ENCODE measurements around the gene RASA2.
A peak's percentile ranks its signal among the peaks of the same experiment; 100 is the strongest.

The RASA2 gene

DNA sequence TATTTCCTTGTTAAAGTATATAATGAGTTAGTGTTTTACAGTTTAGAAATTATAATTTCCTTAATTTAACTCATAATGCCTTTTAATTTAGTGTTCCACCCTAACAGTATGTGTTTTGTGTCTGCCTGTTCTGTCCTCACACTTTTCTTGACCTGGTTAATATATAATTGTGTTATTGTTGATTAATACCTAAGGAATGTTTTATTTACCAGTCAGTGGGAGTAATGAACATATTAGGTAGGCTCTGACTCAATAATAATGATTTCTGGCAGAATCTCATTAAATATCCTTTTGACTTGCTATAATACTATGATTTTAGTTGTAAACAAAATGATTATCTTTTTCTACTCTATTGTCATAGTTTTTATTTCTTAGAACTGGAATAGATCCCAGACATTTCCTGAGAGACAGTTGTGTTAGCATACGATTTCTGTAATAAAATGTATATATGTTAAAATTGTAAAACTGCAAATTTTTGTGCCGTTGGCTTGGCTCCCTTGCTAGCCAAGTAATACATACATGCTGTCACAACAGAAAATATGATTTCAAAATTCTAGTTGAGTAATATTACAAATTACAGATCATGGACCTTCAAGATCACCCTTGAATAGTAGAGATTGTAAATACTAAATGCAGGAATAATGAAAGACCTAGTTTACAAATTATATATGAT, 51.9 kb downstream of the RASA2 start:
- DNase-seq, result no peak

DNA sequence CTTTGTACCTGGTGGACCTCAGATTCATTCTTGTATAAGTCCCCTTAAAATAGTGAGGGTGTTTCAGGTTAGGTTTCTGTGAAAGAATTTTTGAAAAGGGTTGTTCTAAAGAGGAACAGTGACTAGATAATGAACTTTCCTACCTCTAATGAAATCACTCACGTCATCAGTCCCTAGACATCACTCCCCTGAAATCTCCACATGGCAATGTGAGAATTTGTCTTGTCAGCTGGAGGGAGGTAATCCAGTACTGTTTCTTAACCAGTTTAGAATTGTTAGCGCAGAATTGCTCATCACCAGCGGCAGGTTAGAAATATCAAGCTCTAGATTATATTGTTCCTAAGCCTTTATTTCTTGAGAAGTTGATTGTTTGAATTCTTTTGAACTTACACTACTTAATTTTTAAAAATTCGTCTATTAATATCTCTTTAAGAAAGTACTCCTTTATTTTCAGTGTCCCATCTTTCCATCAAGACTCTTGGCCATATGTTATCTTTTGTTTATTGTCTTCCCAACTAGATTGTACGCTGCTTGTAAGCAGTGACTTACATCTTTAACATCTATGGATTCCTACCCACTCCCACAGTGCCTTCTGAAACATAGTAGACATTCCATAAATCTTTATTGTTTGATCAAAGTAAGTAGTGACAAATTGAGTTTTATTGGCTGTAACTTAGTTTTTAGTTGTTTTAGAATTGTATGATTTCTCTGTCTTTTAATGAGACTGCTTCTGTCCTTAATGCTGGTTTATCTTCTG, 52.8 kb downstream of the RASA2 start:
- no peak for DNase-seq

DNA sequence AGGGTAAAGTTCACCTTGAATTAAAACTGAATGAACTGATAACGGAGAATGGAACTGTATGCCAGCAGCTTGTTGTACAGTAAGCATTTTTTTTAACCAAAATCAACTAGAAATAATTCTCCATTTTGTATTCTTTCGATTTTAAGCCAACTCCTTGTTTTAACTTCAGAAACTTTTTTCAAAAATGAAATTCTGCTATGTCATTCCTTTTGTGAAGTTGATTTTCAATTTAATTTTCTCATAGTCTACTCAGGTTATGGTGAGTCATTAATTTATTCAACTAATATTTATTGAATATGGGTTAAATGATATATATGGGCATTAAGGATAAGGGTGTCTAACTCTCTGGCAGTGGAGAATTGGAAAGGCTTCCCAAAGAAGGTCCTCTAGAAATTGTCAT, 53.7 kb downstream of the RASA2 start:
- no peak for DNase-seq

DNA sequence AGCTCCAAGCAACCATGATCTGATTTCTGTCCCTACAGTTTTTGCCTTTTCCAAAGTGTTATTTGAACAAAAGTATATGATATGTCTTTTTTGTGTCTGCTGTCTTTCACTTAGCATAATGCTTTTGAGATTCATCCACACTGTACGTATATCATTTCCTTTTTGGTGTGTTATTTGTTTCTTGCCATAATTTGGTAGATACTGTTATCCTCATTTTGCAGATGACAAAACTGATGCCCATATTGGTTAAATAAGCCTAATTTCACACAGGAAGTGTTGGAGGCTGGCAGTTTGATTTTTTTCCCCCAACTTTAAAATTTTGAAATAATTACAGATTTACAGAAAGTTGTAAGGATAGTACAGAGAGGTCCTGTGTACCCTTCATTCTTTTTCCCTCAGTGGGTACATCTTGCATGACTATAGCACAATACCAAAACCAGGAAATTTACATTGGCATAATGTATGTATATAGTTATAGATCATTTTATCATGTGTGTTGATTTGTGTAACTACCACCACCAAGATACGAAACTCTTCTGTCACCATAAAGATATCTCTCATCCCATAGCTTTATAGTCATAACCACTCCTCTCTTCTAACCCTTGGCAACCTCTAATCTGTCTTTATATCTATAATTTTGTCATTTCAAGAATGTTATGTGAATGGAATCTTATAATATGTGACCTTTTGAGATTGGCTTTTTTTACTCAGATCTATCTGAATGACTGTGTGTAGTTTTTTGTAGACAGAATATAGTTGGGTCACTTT, 55.6 kb downstream of the RASA2 start:
- no peak for DNase-seq

DNA sequence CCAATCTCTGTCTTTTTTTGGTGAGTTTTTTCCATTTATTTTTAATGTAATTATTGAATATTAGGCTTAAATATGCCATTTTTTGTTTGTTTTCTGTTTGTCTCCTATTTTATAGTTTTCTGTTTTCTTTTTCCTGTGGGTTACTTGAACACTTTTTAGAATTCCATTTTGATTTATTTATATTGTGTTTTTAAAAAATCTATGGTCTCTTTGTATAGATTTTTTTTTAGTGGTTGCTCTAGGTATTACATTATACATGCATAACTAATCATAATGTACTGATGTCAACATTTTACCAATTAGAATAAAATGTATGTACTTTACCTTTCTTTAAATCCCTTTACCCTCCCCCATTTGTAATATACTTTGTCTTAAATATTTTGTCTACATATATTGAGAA, 56.2 kb downstream of the RASA2 start:
- DNase-seq, result no peak

DNA sequence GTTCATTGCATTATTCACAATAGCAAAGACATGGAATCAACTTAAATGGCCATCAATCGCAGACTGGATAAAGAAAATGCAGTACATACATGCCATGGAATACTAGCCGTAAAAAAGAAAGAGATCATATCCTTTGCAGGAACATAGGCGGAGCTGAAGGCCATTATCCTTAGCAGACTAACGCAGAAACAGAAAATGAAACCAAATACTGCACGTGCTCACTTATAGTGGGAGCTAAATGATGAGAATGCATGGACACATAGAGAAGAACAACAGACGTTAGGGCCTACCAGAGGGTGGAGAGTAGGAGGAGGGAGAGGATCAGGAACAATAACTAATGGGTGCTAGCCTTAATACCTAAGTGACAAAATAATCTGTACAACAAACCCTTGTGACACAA, 57.9 kb downstream of the RASA2 start:
- DNase-seq, result no peak

DNA sequence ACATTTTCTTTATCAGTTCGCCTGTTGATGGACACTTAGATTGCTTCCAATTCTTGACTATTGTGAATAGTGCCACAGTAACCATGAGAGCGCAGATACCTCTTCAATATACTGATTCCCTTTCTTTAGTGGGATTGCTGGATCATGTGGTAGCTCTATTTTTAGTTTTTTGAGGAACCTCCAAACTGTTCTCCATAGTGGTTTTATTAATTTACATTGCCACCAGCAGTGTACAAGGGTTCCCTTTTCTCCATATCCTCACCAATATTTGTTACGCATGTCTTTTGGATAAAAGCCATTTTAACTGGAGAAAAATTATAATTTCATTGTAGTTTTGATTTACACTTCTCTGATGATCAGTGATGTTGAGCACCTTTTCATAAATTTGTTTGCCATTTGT, 59.3 kb downstream of the RASA2 start:
- DNase-seq, result no peak

DNA sequence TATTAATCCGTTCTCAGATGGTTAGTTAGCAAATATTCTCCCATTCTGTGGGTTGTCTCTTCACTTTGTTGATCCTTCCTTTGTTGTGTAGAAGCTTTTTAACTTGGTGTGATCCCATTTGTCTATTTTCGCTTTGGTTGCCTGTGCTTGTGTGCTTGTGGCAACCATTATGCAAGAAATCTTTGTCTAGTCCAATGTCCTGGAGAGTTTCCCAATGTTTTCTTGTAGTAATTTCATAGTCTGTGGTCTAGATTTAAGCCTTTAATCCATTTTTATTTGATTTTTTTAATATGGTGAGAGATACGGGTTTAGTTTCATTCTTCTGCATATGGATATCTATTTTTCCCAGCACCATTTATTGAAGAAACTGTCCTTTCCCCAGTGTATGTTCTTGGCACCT, 59.8 kb downstream of the RASA2 start:
- DNase-seq, result no peak

DNA sequence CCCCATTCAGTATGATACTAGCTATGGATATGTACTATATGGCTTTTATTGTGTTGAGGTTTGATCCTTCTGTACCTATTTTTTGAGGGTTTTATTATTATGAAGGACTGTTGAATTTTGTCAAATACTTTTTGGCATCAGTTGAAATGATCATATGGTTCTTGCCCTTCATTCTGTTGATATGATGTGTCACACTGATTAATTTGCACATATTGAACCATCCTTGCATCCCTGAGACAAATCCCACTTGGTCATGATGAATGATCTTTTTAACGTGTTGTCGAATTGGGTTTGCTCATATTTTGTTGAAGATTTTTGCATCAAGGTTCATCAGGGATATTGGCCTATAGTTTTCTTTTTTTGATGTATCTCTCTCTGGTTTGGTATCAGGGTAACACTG, 61.0 kb downstream of the RASA2 start:
- DNase-seq, result no peak

DNA sequence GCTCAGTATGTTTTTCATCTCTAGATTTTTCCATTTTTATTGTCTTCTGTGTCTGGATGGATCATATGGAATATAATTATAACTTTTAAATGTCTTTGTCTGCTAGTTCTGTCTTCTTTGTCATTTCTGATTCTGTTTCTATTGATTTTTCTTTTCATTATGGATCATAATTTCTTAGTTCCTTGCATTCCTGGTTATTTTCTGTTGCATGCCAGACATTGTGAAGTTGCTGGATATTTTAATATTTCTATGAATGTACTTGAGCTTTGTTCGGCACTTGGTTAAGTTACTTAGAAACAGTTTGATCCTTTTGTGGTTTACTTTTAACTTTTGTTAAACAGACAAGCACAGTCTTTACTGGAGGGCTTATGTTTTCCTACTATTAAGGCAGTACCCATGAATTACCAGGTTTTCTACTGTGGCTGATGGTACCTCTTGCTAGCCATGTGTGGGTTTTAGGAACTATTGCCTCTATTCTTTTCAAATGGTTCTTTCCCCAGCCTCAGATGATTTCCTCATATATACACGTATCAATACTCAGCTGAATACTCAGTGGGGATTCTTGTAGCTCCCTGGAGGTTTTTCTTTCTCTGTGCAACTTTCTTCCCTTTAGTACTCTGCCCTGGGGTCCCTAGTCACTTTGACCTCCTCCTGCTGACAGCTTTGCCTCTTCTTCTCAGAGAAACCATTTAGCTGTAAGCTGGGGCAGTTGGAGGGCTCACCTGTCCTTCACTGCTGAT, 64.3 kb downstream of the RASA2 start:
- no peak for DNase-seq

DNA sequence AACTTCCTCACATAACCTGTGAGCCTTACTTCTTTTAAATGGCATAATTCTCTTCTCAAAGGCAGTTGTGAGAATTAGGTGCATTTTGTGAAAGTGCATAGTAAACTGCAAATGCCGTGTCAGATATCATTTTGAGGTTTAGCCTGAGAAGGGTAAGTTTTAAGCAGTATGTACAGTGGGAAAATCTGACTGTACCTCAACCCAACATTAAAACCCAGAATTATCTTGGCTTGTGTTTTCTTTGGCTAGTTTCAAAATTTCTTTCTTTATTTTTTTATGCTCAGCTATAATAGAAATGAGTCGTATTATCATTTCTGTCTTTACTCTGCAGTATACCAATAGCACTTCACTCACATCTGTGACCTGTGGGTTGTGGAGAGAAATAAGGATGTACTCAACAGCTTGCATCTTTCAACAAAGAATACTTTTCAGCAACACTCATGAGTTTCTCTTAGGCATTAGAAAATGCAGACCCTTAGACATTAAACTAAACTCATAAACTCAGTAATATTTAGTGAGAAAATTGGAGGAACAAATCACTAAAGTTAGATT, 65.7 kb downstream of the RASA2 start:
- no peak for DNase-seq

DNA sequence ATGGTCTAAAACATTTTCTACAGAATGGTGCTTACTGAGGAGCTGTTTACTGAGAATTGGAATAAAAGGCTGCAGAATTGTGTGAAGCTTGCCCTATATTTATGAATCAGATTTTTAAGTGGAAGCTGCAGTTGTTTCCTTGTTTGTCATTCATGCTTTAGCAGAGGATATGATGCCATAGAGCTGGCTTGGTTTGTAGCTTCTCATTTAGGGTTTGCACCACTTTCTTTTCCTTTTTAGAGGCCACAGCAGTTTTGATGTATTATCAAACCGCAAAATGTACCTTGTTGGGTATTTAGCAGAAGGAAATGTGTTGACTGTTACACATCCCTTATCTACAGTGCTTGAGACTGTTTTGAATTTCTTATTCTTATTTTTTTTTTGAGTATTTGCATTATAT, 66.2 kb downstream of the RASA2 start:
- DNase-seq, result no peak

DNA sequence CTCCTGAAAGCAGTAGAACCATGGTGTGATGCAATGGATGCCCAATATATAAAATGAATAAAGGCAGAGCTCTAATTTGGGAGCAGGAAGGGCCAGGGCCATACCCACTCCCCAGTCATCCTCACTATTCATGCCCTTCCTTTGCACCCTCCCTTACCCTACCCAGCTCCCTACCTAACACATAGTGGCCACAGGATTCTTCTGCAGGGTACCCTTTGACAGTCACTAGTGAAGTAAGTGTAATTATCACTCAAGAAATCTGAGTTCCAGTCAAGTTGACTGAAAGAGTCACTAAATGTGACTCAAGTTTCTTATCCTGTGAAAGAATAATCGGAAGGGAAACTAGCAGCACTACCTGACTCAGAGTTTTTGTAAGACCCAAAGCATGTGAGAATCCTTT, 69.2 kb downstream of the RASA2 start:
- no peak for DNase-seq

DNA sequence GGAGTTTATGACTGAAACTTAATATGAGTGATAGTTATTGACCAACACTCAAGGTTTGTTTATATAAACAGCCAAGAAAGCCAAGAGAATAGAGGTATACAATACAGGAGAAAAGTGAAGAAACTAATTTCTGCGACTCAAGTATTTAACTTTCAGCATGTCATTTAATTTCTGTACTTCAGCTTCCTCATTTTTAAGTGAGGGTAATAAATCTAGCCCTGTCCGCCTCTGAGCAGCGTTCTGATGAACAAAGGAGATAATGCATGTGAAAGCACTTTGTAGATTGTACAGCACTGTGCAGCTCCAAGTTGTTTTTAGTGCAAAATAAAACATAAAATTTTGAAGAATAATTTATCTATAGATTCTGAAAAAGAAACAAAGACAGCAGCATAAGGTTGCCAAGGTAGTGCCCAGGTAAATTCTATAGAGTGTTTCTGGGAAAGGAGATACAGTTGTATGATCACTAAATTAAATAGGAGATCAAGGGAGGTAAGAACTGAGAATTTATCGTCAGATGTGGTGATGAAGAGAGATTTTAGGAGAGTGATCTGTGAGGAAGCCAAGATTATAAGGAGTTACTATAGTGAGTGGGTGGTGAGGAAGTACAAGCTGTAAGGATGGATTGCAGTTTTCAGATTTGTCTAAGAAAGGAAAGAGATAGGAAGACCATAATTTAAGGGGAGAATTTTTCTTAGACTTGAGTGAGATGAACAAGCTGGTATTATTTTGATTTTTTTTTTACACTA, 71.3 kb downstream of the RASA2 start:
- no peak for DNase-seq

DNA sequence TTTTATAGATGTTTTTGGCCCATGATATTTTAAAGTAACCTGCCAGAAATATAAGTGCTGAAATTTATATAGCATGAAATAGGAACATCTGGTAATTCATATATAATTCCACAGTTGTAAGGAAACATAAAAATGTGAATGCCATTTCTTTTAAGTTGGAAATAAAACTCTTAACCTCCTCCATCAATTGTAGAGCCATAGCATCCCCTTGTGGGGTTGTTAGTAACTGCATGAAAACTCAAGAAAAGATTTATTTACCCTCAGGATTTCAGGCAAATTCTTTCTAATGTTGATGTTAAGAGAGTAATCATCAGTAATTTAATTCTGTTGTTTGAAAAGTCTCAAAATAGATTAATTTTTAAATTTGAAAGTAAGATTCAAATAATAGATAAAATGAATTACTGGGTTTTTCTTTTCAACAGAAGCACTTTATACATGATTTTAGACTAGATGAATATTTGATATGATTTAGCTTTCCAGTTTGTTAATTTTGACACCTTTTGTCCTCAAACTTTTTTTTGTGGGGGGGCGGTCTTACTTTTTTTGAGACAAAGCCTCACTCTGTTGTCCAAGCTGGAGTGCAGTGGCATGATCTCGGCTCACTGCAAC, 74.7 kb downstream of the RASA2 start:
- peak; percentile 65 for DNase-seq

DNA sequence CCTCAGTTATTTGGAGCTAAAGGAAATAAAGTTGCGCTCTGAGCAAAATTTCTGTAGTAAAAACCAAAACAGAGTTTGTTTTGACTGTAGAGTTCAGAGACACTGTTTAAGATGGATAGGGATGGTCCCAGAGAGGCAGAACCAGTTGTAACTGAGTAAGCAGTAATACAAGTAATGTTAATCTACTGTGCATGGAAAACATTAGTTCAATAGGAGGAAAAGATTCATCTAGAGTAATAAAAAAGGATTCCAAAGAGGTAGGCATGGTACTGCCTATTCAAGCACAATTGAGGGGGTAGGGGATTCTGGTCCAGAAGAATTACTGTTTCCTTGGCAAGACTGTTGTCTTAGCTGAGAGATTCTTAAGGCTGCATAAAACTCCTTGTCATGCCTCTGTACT, 77.4 kb downstream of the RASA2 start:
- no peak for DNase-seq

DNA sequence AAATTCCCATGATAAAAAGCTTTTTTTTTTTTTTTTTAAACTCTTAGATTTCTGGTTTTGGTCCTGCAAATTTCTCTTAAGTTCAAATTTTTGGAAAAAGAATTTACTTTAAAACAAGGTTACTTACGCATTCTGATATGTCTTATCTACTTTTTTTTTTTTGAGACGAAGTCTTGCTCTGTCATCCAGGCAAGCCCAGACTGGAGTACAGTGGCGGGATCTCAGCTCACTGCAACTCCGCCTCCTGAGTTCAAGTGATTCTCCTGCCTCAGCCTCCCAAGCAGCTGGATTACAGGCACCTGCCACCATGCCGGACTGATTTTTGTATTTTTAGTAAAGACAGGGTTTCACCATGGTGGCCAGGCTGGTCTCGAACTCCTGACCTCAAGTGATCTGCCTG, 83.2 kb downstream of the RASA2 start:
- DNase-seq, result no peak

DNA sequence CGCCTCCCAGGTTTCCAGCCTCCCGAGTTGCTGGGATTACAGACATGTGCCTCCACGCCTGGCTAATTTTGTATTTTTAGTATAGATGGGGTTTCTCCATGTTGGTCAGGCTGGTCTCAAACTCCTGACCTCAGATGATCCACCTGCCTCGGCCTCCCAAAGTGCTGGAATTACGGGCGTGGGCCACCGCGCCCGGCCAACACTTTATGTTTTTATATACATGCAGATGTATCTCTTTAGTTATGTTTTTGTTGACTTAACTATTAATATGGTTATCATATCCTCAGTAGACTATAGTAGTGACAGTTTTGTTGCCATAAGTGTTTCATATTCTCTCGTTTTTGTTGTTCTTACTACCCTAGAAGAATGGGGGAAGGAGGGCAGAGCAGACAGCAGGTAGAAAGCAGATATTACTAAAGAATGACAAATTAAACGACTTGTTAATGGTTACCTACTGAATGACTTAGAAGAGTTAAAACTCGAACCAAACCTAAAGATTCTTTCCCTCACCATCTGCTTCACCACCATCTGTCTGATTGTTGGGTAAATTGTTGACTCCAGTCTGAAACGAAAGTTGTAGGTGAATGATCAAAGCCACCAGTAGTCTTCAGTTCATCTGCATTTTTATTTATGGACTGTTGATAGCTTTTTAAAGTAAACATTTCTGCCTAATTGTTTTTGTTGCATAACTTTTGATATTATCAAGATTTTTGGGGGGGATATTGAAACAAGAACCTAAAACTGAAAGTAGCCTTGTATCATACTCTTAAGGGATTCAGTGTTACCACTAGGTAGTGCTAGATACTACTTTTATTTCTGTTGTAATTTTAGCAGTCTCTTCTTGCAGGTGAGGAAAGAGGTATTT, 89.3 kb downstream of the RASA2 start:
- DNase-seq, result peak; percentile 26

DNA sequence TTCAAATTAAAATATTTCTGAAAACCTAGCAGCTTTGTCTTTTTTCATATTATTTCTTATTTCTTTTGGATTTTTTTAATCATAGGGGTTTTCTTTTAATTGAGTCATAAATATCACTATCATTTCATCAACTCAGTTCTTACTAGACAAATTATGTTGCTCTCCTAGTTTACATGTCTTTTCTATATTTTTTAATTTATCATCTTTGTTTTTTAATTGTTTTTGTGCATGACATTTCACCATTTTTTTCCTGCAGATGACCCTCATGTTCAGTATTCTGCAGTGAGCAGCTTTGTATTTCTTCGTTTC, 89.9 kb downstream of the RASA2 start:
- DNase-seq, result no peak

DNA sequence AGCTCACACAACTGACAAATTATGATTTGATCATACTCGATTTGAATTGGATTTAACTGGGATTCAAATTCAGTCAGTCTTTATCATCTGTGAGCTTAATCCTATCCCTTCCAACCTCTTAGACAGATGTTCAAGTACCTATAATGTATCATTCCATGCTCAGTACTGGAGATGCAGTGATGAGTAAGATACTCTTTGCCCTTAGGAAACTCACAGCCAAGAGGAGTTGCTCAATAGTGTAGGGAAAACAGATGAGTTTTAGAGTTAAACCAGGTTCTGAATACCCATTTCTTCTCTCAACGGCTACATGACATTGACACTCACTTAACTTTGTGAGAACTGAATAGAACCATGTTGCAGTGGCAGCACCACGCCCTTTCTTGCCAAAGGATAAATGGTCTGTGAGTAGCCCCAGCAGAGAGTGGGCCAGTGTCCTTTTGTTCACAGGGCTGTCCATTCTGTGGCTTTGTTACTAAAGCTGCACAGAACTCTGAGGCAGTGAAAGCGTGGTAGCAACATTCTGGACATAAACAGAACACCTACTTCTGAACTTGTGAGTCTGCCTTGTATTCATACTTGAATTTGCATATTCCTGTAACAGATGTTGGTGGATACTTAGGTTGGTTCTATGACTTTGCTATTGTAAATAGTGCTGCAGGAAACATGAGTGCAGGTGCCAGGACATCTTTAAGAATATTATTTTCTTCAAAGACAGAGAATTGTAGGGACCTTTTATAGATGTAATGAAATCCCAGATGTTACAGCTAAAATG, 91.6 kb downstream of the RASA2 start:
- no peak for DNase-seq

Measured in NCI-H1694 (cell line).